Progenitor cell of endocrine pancreas (in vitro differentiated cells): ENCODE results near the gene CAPN11. TPM values are rescaled to one million over a fixed set of nuclear protein-coding genes. Genes with fewer than 3 reads are reported as not detected.

Source experiments
- DNase-seq: peaks from one replicate; pipeline ENCODE4 v3.0.0; 2021; ENCODE audit warnings: low spot score; ENCODE audit not compliant: unreplicated experiment
- H3K27ac Mint-ChIP-seq: 2 replicates; pipeline ENCODE4 v1.8.0; 2021; ENCODE audit warnings: mild to moderate bottlenecking, moderate library complexity, mixed read lengths
- H3K27me3 Mint-ChIP-seq: 2 replicates; pipeline ENCODE4 v1.8.0; 2021; ENCODE audit warnings: mixed read lengths
- H3K36me3 Mint-ChIP-seq: 2 replicates; pipeline ENCODE4 v1.8.0; 2022; ENCODE audit warnings: mixed read lengths; ENCODE audit not compliant: insufficient read depth
- H3K4me1 Mint-ChIP-seq: 2 replicates; pipeline ENCODE4 v1.8.0; 2021; ENCODE audit warnings: low read depth, mixed read lengths
- H3K4me3 Mint-ChIP-seq: 2 replicates; pipeline ENCODE4 v1.8.0; 2021; ENCODE audit warnings: low read depth, mild to moderate bottlenecking, moderate library complexity, mixed read lengths
- H3K9me3 Mint-ChIP-seq: 2 replicates; pipeline ENCODE4 v1.8.0; 2021; ENCODE audit warnings: low read depth, mixed read lengths
- long read RNA-seq: library from polyadenylated mRNA; unstranded; transcript quantifications from one replicate; pipeline ENCODE4 v2.0.0, GENCODE V29; 2020
- total RNA-seq: library from RNA; stranded (reverse); gene quantifications from 2 replicates; pipeline ENCODE4 v1.2.1, GENCODE V29; 2021
- TF ChIP-seq, protein P1 (sequence below): fragments of 200-600 bp; sonication (generic); IDR thresholded peaks from one replicate; pipeline ENCODE4 v1.5.0; 2021; ENCODE audit warnings: antibody characterized with exemption, mild to moderate bottlenecking; ENCODE audit not compliant: unreplicated experiment

CAPN11 gene
- not detected in 2 replicates for total RNA-seq
- long read RNA-seq: 0 reads

DNA sequence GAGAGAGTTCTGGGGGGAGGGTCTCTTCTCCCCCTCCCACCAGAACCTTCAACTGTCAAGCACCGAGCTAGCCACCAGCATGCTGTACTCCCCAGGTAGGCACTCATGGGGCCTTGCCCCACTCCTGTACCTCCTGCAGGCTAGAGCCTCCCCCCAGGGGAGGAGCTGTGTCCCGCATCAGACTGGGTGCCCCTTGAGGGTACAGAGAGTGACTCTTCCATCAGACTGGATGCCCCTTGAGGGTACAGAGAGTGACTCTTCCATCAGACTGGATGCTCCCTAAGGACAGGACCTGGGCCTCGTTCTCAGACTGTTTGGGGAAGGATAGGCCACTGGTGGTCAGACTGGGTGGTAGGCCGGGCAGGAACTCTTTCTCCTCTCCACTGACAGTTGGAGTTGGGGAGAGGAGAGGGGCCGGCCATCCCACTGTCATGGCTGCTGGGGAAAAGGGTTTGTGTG lies at the start of gene CAPN11:
Gene CAPN11, plus strand, starts transcription at position 51 of the 459 bp plus-strand sequence. Its CDS starts 29 bp downstream, at position 80.
- no peaks in the 10 kb centered on the region for H3K9me3 Mint-ChIP-seq
- TF ChIP-seq, protein P1, sequence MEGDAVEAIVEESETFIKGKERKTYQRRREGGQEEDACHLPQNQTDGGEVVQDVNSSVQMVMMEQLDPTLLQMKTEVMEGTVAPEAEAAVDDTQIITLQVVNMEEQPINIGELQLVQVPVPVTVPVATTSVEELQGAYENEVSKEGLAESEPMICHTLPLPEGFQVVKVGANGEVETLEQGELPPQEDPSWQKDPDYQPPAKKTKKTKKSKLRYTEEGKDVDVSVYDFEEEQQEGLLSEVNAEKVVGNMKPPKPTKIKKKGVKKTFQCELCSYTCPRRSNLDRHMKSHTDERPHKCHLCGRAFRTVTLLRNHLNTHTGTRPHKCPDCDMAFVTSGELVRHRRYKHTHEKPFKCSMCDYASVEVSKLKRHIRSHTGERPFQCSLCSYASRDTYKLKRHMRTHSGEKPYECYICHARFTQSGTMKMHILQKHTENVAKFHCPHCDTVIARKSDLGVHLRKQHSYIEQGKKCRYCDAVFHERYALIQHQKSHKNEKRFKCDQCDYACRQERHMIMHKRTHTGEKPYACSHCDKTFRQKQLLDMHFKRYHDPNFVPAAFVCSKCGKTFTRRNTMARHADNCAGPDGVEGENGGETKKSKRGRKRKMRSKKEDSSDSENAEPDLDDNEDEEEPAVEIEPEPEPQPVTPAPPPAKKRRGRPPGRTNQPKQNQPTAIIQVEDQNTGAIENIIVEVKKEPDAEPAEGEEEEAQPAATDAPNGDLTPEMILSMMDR: no peak
- no peak within 1 kb of the TSS for H3K27ac Mint-ChIP-seq
- peaks cover 14% of the 10 kb centered on the region for H3K4me1 Mint-ChIP-seq
- H3K4me3 Mint-ChIP-seq: no peak within 1 kb of the TSS
- no peak for DNase-seq
- no peaks in the 10 kb centered on the region for H3K36me3 Mint-ChIP-seq
- H3K27me3 Mint-ChIP-seq: peaks cover 3% of the 10 kb centered on the region

DNA sequence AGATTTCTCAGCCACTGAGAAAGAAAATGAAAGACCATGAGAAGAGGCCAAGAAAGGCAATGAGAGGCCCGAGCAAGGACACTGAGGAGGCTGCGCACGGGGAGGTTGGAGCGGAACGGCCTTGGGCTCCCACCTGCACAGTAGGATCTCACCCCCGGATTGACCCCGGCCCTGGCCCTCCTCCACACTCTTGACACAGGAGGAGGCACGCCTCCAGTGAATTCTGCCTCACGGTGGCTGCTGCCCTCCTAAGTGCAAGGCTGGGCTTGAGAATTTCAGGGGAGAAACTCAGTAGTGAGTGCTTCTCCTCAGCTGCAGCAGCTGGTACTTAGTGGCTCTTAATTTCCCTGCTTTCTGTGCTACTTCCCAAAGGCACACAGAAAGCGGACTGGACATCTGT lies 49.4 kb upstream of the CAPN11 start:
- TF ChIP-seq, protein P1: no peak
- Mint-ChIP-seq H3K9me3 (no peaks in the 10 kb centered on the region), H3K27me3 (no peaks in the 10 kb centered on the region), H3K36me3 (peaks cover 26% of the 10 kb centered on the region), H3K27ac (no peak overlapping the region), H3K4me1 (peaks cover 19% of the 10 kb centered on the region), H3K4me3 (no peak overlapping the region)
- no peak for DNase-seq

DNA sequence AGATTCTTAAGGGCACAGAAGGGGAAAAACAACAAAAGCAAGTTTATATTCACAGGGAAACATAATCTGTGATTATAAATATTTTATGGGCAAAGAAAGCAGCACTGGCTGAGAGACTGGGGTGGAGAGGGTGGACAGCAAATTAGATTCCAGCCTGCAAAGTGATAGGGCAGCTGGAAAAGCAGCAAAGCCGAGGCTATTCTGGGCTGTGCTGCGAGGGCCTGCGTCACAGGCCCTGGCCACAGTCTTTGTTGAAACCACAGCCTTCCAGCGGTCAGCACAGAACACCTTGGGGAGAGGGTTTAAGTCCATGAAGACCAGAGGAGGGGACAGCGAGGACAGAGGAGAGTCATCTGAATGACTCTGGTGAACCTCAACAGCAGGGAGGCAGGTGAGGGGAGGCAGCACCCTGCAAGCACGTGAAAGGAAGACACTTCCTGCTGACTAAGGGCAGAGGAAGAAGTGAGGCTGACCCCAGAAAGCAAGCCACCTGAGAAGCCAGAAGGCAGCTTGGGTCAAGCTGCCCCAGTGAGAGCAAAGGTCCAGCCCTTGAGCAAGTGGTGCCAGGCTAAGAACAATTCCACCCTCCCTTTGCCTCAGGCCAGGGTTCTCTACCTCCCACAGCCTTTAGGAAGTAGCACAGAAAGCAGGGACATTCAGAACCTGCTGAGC lies 48.5 kb upstream of the CAPN11 start:
- Mint-ChIP-seq H3K4me3 (no peak overlapping the region), H3K36me3 (peaks cover 25% of the 10 kb centered on the region), H3K9me3 (no peaks in the 10 kb centered on the region), H3K27me3 (no peaks in the 10 kb centered on the region), H3K27ac (peak overlapping the region; percentile 82), H3K4me1 (peaks cover 20% of the 10 kb centered on the region)
- TF ChIP-seq, protein P1: no peak
- DNase-seq: no peak

DNA sequence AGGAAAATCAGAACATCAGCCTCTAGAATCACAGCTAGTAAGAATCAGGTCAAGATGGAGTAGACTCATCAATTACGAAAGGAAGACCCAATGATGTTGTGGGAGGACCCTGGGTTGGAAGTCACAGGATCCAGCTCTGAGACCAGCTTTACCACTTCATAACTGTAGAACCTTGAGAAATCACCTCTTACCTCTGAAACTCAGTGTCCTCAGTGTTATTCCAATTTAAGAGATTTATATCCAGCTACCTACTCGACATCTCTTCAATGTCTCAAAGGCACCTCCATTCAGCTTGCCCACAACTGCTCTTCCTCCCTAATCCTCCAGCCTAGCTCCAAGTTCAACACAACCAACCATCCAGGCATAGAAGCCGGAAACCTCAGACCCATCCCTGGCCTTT lies 47.7 kb upstream of the CAPN11 start:
- Mint-ChIP-seq H3K27me3 (no peaks in the 10 kb centered on the region), H3K9me3 (no peaks in the 10 kb centered on the region), H3K4me3 (no peak overlapping the region), H3K4me1 (peaks cover 25% of the 10 kb centered on the region), H3K27ac (peak overlapping the region; percentile 96), H3K36me3 (peaks cover 25% of the 10 kb centered on the region)
- no peak for DNase-seq
- TF ChIP-seq, protein P1: no peak

DNA sequence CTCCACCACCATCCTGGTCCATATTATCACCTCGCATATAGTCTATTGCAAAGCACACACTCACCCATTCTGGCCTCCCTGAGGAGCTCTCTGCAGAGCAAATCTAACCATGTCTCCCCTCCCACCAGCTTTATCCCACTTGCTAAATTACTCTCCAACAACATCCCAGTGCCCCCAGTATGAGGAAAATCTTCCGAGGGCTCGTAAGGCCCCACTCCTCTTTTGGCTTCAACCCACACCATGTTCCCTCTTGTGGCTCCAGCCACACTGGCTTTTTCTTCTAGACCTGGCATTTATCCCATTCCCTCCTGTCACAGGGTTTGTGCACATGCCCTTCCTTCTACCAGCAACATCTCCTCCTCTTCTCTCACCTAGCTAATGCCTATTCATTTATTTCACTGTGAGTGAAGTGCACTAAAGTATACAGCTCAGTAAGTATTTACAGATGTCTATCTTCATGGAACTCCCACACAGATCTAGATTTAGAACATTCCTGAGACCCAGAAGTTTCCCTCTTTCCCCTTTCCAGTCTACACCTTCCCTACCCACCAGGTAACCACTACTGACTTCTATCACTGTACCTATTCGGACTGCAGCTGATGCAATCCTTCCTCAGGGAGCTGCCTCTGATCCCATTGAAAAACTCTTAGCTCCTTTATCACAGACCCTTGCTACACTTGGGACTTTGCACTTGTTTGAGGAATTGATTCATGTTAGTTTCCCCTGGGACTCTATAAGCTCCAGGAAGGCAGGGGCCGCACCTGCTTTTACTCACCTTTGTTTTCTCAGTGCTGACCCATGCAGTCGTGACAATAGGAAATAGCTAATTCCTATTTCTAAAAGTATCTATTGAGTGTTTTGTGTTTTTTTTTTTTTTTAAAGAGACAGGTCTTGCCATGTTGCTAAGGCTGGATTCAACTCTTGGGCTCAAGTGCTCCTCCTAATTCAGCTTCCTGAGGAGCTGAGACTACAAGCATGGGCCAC lies 46.9 kb upstream of the CAPN11 start:
- Mint-ChIP-seq H3K4me3 (peak overlapping the region; percentile 18), H3K36me3 (peaks cover 26% of the 10 kb centered on the region), H3K27ac (peak overlapping the region; percentile 96), H3K9me3 (no peaks in the 10 kb centered on the region), H3K27me3 (no peaks in the 10 kb centered on the region), H3K4me1 (peaks cover 29% of the 10 kb centered on the region)
- no peak for DNase-seq
- TF ChIP-seq, protein P1: no peak
